DMS153 treated with DMSO at 0.1 percent for 48 hours (cell line): ENCODE data around the gene CADPS2.

ENCODE experiments used
- DNase-seq: peaks from one replicate; lab custom pipeline; 2025; ENCODE audit not compliant: unreplicated experiment; lab: John Stamatoyannopoulos, UW

Gene CADPS2

GRCh38 chr7:122544463-122544862 is 341.8 kb downstream of the CADPS2 start:
- DNase-seq = no peak

GRCh38 chr7:122543891-122544290 is 342.4 kb downstream of the CADPS2 start:
- DNase-seq = no peak

GRCh38 chr7:122543166-122543565 is 343.1 kb downstream of the CADPS2 start:
- no peak for DNase-seq

GRCh38 chr7:122535086-122535485 is 351.2 kb downstream of the CADPS2 start:
- no peak for DNase-seq

- no peak for DNase-seq
Measured at GRCh38 chr7:122532406-122533269, 353.6 kb downstream of the CADPS2 start.

- DNase-seq = peak; percentile 69
Measured at GRCh38 chr7:122528879-122529481, 357.3 kb downstream of the CADPS2 start.

- no peak for DNase-seq
Measured at GRCh38 chr7:122525355-122525754, 360.9 kb downstream of the CADPS2 start.

- no peak for DNase-seq
Measured at GRCh38 chr7:122521767-122522166, 364.5 kb downstream of the CADPS2 start.

GRCh38 chr7:122520971-122521555 is 365.2 kb downstream of the CADPS2 start:
- no peak for DNase-seq

- no peak for DNase-seq
Measured at GRCh38 chr7:122518488-122518887, 367.8 kb downstream of the CADPS2 start.

- no peak for DNase-seq
Measured at GRCh38 chr7:122517576-122517975, 368.7 kb downstream of the CADPS2 start.

- DNase-seq = no peak
Measured at GRCh38 chr7:122515404-122515803, 370.9 kb downstream of the CADPS2 start.

- DNase-seq = no peak
Measured at GRCh38 chr7:122511268-122511667, 375.0 kb downstream of the CADPS2 start.

GRCh38 chr7:122507591-122507990 is 378.7 kb downstream of the CADPS2 start:
- DNase-seq = no peak

- DNase-seq = no peak
Measured at GRCh38 chr7:122492007-122492406, 394.3 kb downstream of the CADPS2 start.

- DNase-seq = no peak
Measured at GRCh38 chr7:122488241-122488640, 398.0 kb downstream of the CADPS2 start.

- DNase-seq = no peak
Measured at GRCh38 chr7:122487131-122487530, 399.1 kb downstream of the CADPS2 start.

- DNase-seq = no peak
Measured at GRCh38 chr7:122485856-122486255, 400.4 kb downstream of the CADPS2 start.

- DNase-seq = no peak
Measured at GRCh38 chr7:122482212-122482611, 404.0 kb downstream of the CADPS2 start.

- no peak for DNase-seq
Measured at GRCh38 chr7:122470859-122471258, 415.4 kb downstream of the CADPS2 start.

- no peak for DNase-seq
Measured at GRCh38 chr7:122468945-122469344, 417.3 kb downstream of the CADPS2 start.
